ENCODE results near the gene ANKRD39.

The ANKRD39 gene

DNA sequence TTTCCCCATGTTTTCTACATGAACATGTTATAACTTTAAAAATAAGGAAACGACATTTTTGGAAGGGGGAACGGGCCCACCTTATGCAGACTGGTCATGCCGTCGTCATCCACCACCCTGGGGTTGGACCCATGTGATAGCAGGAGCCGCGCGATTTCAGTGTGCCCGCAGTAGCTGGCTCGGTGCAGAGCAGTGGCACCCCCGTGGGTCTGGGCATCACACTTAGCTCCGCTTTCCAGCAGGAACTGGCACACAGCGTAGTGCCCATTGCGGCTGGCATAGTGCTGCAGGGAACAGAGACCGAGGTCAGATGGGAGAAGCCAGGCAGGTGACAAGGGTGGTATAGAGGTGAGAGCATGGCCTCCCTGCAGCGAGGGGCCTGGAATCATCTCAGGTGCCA, 4.5 kb downstream of the ANKRD39 start:
- DNase-seq (ENCODE audit: low spot score): no peak

DNA sequence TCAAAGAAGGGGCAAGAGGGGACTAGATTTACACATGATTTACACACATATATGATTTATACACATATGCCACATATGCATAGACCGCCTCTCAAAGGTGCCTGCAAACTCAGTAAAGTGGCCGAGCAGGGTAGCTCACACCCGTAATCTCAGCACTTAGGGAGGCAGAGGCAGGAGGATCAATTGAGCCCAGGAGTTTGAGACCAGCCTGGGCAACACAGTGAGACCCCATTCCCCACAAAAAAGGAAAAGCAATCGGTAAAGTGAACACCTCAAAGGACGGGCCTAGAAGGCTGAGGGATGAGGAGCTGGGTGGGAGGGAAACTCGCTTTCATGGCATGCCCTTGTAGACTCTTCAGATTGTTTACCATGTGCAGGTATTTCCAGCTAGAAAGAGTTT, 5.1 kb downstream of the ANKRD39 start:
- DNase-seq (ENCODE audit: low spot score): no peak

DNA sequence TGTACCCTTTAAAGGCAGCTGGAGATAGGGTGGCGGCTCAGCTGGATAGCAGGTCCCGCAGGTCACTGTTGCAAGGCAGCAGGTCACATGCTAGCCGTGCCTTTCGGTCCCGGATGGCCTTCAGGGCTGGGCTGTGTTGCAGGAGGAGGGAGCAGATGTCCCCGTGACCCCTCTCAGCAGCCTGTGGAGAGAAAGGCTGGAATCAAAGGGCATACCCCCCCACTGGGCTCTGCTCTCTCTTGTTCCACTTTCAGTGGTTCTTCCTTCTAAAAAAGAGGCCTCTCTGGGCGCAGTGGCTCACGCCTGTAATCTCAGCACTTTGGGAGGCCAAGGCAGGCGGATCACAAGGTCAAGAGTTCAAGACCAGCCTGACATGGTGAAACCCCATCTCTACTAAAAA, 9.6 kb downstream of the ANKRD39 start:
- DNase-seq (ENCODE audit: low spot score): no peak

DNA sequence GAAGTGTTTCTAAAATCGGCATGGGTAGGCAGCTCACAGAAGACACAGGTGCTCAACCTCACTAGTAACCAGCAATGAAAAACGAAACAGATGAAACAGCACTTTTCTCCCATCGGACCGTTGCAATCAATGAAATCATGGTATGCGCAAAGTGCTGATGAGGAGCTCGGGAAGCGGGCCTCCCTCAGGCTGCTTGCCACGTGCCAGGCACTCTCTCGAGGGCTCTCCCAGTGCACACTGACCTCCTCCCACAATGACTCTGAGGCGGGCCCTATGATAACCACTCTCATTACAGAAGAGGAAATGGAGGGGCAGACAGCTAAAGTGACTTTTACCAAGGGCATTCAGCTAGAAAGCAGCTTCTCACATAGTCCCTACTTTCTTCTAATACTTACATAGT, 10.2 kb downstream of the ANKRD39 start:
- no peak for DNase-seq (ENCODE audit: low spot score)

DNA sequence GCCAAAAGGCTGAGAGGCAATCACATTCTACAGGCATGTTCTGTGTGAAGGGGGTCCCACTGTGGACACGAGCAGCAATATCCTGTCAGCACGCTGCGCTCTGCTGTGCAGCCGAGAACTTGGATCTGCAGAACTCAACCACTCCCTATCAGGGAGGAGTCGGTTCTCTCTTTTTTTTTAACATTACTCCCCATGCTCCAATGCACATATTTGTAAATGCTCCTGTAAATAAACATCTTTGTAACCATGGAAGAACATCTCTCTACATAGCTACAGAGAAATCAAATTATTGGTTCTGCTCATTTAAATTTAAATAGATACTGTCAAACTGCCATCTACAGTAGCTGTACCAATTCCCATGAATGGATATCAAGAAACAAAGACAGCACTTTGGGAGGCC, 11.0 kb downstream of the ANKRD39 start:
- no peak for DNase-seq (ENCODE audit: low spot score)

DNA sequence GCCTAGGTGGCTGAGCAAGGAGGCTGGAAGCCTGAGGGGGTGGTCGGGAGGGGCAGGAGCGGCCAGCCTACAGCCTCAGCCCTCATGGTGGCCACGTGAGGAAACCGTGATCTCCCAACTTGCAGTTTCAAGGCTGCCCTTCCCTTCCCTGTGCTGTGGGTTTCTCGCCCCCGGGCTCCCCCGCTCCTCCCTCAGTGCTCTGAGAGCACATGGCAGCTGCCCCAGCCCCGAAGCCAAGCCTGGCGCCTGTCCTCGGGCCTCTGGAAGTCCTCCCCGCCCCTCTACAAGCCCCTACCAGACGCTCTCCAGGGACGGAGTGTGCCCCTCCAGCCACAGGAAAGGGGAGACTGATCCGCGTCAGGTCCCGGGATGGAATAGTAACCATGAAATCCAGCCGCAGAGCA, 13.4 kb downstream of the ANKRD39 start:
- no peak for DNase-seq (ENCODE audit: low spot score)

DNA sequence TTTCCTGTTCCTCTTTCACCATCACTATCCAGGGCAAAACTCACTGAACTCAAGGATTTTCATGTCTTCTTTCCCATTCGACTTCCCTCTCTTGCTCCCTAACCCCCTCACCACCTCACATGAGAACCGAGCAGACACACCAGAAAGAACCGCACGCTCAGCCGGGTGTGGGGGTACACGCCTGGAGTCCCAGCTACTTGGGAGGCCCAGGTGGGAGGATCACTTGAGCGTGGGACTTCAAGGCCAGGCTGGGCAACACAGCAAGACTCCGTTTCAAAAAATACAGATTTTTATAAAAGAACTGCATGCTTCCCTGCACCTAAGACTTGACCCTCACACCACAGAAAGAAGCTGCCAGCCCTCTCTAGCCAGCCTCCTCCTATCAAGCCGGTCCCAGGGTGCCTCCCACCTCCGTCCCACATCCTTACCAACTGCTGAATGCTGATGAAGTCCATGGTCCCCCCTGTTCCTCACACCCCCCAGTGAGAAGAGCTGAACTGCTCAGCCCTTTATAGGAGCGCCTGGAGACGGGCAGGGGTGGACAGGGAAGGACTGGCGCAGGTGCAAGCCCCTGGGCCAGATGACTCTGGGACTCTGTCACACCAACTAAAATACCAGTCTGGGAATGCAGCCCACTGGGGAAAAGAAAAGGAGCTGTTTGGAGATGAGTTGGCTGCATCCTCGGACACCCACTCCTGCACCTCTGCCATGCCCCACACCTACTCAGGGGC, 14.1 kb downstream of the ANKRD39 start, which contains the start of gene ANKRD23:
TSS of gene ANKRD23 (minus strand) at position 484 of the 731 bp plus-strand sequence. CDS start at position 455, 29 bp downstream.
- no peak for DNase-seq (ENCODE audit: low spot score)

DNA sequence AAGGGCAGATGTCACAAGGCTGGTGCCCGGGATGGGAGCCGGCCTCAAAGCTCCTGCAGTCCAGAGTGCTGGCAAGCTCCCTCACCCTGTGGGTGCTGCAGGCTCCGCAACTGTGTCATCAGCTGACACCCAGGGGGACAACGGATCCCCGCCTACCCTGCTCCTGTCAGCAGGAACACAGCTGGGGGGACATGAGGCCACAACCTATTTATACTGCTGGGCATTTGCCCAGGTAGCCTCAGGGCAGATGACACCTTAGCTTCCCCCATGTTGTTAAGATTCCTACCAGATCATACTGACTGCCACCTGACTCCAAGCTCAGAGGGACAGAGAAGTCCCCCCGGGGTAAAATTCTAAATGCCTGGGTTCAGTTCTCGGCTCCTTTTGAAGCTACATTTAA, 15.2 kb downstream of the ANKRD39 start:
- no peak for DNase-seq (ENCODE audit: low spot score)

DNA sequence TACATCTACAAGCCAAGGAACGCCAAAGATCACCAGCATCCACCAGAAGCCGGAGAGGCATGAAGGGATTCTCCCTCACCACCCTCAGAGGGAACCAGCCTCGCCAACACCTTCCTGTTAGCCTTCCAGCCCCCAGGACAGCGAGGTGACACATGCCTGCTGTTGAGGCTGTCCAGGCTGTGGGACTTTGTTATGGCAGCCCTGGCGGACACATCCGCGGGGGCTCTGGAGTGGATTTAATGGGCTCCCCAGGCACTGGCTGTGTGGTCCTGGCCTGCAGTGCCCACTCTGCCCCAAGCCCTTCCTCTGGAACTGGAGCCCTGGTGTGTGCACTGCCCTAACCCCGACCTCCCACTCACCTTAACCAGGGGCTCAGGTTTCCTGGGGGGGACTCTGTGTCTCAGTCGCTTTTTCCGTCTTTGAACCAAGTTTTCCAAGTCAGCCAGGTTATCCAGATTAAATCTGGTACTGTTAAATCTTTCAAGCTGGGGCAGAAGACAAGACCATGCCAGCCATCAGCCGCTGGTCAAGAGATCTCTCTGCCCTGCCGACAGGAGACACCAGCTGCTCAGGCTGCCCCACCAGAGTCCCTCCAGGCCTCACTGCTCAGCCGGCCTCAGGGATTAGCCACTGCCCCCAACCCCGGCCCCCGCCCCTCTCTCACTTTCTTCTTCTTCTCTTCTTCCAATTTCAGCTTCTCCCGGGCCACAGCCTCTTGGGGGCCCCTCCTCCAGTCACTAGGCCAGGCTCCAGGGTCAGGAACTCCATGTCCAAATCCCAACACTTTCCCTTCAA, 15.9 kb downstream of the ANKRD39 start:
- no peak for DNase-seq (ENCODE audit: low spot score)

DNA sequence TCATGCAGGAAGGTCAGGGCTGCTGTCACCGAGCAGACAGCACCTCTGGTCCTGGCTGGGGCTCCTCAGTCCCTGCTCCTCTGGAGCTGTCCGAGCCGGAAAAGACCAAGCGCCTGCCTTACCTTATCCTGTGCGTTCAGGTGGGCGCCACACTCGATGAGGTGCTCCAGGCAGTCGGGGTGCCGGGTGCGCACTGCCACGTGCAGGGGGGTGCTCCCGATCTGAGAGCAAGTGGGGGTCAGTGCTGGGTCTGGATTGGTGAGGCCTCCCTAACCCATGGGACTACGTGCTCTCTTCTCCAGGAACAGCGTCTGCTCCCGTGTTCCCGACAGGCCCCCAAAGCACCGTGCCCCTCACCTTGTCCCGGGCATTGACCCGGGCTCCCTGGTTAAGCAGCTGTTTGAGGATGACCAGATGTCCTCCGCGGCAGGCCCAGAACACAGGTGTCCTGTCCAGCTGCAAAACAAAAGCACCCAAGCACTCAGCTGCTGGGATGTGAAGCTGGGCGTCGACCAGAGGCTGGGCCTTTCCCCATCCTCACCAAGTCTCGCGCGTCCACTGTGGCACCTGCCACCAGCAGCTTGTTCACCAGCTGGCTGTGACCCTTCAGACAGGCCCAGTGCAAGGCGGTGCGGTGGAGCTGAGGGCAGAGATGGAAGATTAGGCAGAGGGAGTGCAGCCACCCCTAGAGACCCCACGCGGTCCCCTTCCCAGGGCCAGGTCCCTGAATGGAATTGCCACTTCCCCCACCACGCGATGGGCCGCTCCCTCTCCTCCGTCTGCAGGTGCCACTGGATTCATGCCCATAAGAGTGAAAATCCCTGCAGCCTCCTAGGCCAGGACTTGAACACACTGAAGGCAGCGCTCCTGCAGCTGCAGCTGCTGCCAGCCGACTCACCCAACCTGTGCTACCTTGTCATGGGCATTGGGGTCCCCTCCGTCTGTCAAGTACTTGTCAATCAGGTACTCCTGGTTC, 17.7 kb downstream of the ANKRD39 start:
- DNase-seq (ENCODE audit: low spot score): no peak

DNA sequence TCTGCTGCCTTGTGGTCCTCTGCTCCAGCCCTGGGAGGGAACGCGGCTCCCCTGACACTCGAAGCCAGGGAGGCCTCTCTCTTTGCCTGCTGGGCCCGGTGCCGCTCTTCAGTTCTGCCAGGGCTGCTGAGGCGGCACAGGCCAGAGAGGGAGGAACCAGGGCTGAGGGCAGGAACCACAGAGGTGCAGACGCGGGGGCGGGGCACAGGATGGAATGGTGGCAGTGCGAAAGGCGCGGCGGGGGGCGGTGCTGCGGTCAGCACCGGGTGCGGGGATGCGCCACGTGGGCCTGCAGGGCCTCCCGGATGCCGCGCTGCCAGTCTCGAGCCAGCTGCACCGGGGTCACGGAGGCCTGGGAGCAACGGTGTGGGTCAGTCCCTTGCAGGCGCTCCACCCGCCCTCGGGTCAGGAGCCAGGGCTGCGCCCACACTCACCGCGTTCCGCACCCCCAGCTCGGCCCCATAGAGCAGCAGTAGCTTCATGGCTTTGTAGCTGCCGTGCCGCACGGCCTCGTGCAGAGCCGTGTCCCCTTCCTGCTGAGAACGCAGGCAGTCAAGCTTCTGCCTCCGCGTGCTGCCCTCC, 18.4 kb downstream of the ANKRD39 start:
- DNase-seq (ENCODE audit: low spot score): peak; percentile 71

DNA sequence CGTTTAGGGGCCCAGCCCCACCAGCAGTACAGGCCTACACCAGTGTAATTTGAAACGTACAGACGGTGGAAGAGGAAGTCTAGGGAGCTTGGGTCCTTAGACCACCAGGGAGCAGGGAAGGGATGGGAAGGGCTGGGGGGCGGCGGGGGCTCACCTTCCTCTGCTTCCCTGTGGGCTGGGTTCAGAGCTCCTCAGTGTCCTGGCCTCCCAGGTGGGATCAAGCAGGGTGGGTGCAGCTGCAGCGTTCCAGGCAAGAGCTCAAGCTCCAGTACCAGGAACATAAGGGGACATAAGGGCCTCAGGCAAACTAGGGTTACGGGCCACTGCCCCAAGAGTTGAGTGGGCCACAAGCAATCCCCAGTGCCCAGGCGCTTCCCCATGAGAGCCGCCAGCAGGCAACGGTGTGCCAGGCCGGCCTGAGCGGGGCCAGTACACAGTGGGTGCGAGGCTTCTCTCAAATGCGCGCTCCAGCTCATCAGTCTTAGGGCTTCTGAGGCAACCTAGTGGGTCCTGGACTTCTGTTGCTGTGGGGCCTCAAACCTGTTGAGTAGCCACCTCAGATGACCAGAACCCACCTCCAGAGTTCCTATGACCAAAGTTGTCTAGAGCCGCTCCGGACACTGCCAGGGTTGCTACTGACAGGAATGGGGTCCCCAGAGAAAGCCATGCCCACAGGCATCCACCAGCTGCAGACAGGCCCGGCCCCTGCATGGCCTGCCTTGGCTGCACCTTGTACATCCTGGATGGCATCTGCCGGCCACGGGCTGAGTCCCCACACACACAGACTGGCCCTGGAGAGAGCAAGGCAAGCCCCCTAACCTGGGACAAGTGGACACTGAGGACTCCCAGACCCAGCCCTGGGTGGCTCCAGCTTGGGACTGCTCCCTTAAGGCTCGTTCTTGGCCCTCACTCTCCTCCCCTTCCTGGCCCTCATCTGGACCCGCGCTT, 19.2 kb downstream of the ANKRD39 start:
- DNase-seq (ENCODE audit: low spot score): no peak

DNA sequence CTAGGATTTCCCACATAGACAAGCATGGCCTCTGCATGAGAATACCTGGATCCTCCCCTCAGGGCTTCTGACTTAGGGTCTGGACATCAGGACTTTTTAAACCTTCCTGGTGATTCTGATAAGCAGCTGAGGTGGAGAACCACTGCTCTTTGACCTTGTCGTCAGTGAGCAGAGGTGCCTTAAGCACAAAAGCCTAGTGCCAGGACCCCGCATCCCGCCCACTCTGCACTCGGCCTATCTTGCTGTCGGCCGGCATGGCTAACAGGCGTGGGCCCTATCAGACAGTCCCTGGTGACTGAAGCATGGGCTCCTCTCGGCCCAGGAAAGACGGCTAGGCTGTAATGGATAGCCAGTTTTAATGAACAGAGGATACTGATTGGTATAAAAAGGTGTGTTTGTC, 20.2 kb downstream of the ANKRD39 start:
- DNase-seq (ENCODE audit: low spot score): no peak

DNA sequence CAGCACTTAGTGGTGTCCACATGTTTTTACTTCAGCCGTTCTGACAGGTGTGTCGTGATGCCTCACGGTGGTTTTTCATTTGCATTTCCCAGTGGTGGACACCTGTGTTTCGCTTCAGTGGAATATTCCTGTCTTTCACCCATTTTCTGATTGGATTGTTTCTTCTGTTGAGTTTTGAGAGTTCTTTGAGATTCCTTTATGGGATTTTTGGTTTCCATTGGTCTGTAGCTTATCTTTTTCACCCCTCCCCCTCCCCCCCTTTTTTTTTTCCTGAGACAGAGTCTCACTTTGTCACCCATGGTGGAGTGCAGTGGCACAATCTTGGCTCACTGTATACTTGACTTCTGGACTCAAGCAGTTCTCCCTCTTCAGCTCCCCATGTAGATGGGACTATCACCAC, 22.0 kb downstream of the ANKRD39 start:
- DNase-seq (ENCODE audit: low spot score): no peak

DNA sequence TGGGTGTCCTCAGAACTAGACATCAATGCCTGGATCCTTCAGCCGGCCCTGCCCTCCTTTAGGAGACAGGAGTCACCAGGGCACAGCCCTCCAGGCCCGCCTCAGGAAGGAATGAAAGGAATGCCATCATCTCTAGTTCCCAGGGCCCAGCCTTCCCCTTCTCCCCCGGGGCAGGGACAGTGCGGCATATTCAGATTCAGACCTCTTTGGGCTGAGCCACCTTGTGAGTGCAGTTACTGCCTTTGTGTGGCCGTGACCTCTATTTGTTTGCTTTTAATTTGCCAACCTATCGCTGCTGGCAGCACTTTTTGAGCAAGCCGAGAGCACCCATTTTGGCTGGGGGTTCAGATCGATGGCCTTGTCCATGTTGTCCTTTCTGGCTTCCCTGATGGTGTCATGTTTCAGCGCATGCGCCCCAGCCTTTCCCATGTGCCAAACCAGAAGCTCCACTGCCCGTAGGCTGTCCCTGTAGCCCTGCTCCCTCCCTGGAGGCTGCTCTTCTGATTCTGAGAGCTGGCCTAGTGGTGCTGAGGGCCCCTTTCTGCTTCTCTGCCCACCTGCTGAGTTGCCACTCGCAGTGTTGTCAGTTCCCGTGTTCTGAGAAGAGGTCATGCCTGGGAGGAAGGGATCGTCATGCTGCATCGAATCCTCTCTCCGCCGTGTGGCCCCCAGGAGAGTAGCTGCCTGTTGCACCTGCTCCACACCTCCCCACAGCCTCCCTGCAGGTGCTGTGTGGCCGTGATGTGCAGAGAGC, 24.9 kb downstream of the ANKRD39 start:
- DNase-seq (ENCODE audit: low spot score): peak; percentile 59

DNA sequence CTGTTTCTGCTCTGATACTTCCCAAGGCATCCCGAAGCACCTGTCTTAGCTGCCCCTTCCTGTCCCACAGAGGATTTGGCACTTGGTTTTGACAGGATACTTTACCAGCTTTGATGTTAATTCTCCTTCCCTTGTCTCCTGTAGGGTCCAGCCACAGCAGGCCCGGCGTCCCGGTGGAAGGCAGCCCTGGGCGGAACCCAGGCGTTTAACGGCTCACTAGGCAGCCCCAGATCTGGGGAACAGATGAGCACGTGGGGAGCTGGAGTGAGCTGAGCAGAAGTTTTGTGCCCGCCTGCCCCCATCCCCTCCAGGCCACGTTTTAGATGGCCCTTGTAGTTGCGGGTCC, 25.4 kb downstream of the ANKRD39 start:
- DNase-seq (ENCODE audit: low spot score): no peak

DNA sequence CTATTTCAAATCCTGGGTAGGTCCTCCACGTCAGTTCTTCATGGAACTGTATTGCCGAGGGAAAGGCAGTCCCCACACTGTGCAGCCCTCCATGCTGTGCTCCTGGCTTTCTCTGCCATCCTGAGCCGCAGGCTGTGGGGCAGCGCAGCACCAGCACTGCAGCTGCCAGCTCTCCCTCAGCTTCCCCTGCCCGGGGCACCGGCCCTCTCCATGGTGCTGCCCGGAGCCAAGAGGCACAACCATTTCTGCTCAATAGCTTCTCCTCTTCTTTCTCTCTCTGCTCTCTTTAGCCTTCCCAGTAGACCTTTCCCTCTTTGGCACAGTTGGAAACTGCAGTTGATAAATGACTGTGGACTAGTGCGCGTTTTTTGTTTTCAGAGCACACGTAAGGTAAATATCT, 26.1 kb downstream of the ANKRD39 start:
- no peak for DNase-seq (ENCODE audit: low spot score)

DNA sequence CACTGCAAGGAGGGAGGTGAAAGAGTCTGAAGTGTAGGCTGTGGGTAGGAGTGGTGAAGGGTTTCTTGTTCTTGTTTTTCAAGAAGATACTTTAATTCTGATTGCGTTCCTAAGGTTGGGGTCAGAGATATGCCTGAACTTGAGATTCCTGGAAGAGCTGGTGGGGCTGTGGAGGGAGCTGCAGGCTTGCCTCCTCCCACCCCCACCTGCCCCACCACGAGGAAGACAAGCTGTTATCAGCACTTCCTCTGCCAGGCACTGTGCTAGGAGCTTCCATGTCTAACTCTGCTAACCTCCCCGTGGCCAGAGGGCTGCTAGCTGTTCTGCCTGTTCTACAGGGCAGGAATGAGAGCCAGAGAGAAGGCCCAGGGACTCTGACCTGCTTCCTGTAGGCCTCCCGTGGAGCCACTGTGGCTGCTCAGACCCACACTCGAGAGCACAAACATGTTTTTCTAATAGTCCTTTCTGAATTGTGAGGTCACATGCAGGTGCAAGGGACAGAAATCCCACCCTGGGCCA, 27.7 kb downstream of the ANKRD39 start:
- DNase-seq (ENCODE audit: low spot score): no peak

DNA sequence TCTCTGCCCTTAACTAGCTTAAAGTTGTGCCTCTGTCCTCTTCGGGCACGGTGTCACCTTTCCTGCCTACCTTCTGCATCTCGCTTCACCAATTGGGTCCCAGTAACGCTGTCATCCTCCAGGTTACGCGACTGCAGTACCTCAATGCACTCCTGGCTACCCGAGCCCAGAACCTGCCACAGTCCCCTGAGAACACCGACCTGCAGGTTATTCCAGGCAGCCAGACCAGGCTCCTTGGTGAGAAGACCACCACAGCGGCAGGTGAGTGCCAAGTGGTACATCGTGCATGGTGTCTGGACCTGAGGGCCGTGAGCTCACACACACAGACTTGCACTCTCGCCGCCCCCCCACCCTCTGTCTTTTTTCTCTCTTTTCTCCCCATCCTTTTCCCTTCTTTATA, 28.9 kb downstream of the ANKRD39 start:
- DNase-seq (ENCODE audit: low spot score): no peak

DNA sequence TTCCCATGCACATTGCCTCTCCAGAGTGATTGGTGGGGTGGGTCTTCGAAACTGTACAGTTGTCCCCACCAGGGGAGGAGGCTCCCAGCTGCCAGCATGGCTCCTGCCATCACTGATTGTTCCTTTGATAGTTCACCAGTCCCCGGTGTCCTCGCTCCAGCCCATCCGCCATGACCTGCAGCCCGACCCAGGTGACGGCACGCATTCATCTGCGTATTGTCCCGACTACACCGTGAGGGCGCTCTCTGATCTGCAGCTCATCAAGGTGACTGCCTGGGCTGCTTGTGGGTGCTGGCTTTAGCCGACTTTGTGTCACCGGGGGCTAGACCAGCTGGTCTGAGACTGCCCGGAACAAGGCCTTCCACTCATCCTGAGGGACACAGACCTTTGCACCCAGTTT, 29.4 kb downstream of the ANKRD39 start:
- no peak for DNase-seq (ENCODE audit: low spot score)
